GM18499 (cell line): ENCODE data around the gene SCNN1B.

Source experiments
- ATAC-seq: cut with Tn5 transposase; IDR thresholded peaks from one replicate; pipeline ENCODE4 v1.9.1; 2021; ENCODE audit warnings: moderate number of reproducible peaks; ENCODE audit not compliant: insufficient read depth, unreplicated experiment

The SCNN1B gene

DNA sequence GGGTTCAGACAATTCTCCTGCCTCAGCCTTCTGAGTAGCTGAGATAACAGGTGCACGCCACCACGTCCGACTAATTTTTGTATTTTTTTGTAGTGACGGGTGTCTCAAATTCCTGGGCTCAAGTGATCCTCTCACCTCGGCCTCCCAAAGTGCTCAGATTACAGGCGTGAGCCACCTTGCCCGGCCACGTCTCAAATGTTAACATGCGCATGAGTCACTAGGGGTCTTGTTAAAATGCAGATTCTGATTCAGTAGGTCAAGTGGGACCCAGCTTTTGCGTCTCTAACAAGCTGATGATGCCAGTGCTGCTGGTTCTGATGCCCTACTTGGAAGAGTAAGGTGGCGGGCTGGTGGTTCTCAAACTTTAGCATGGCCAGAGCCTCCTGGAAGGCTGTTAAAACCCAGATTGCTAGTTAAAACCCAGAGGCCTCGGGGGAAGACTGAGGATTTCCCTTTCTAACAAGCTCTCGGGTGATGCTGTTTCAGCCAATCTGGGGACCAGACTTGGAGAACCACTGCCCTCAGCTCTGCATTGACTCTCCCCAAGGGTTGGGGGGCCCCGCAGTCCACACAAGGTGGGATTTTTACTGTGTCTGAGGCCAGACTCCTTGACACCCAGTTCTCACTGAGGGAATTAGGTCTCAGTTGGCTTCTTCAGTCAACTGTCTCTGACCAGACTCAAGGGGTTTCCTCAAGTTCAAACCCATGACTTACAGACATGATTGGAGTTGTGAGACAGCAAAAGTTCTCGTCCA lies 17.9 kb downstream of the SCNN1B start:
- no peak for ATAC-seq

GRCh38 chr16:23320693-23321092 lies 18.6 kb downstream of the SCNN1B start:
- no peak for ATAC-seq

- ATAC-seq: no peak
Observed at GRCh38 chr16:23321206-23321875, 19.2 kb downstream of the SCNN1B start.

- no peak for ATAC-seq
Observed at GRCh38 chr16:23323224-23324030, 21.3 kb downstream of the SCNN1B start.

DNA sequence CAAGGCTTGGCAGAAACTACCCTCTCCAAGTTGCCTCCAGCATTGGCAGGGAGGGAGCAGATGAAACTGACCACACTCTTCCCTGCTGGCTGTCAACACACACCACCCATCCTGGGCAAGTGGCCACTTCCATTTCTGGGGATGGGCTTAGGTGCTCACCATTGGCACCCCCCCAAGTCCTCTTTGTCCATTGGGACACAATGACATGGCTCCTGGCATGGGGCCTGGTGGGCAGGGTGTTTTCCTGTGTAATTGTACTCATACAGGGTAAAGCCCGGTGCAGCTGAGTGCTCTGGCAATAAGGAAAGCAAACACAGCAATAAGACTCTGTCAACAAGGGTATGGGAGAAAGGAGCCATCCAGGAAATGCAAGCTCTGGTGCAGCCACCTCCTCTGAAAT lies 22.6 kb downstream of the SCNN1B start:
- no peak for ATAC-seq

GRCh38 chr16:23327836-23328235 lies 25.7 kb downstream of the SCNN1B start:
- no peak for ATAC-seq

- ATAC-seq: no peak
Observed at GRCh38 chr16:23330161-23330560, 28.1 kb downstream of the SCNN1B start.

DNA sequence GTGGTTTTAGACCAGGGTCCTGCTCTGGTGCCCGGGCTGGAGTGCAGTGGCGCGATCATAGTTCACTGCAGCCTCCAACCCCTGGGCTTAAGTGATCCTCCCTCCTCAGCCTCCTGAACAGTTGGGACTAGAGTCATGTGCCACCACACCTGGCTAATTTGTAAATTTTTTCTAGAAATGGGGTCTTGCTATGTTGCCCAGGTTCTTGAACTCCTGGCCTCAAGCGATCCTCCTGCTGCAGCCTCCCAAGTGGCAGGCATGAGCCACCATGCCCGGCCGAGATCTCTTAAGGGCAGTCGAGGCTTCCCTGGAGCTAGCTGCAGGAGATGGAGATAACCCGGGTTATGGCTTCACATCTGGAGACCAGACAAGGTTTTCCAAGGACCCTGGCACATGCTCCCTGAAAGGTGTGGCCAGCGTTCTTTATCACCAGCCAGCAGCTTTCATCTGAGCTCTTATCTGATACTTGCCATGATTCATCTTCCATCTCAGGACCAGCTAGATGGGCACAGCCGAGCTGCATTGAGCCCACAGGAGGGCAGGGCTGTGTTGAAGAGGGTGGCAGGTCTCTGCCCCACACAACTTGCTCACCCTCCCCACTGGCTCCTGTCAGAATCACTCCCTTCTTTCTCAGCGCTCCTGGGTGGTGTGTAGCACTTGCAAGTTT lies 28.6 kb downstream of the SCNN1B start:
- no peak for ATAC-seq

DNA sequence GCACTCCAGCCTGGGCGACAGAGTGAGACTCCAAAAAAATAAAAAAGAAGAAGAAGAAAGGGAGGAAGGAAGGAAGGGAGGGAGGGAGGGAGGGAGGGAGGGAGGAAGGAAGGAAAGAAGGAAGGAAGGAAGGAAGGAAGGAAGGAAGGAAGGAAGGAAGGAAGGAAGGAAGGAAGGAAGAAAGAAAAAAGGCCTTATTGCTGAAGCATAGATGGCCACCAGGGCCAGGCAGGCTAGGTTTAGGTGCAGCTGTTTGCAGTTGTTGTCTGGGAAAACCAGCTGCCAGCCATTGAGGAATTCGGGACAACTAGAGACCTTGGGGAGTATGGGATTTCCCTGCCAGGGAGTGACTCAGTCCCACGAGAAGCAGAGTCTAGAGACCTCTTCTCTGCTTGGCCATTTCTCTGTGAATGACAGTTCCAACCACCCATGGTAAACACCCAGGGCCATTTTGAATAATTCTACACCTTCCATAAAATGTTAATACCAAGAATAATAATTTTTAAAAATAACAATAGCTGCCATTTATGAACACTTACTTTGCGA lies 31.0 kb downstream of the SCNN1B start:
- no peak for ATAC-seq

DNA sequence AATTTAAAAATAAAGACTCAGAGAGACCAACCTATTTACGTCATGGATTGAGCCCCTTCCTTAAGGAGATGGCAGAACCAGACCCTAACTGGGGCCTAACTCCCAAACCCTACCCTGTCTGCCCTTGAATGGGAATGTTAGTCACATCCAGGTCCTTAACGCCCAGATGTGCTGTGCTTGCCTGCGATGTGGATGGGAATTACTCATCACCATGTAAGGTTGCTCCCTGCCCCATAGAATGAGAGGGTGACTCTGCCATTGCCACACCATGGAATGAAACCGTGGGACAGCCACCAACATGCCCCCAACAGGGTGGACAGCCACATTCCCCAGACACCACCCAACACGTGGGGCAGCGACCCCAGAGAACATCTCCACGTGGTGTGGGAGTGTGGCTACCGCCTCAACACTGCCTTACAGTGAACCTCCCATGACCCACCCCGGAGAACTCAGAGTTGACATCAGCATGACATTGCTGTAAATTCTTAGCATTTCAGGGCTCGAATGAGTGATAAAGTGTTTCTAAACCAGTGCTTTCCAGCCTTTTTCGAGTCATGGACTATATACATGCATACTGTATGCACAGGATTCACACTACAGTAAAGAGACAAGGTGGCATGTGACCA lies 31.8 kb downstream of the SCNN1B start:
- no peak for ATAC-seq

- ATAC-seq: no peak
Observed at GRCh38 chr16:23334457-23334853, 32.4 kb downstream of the SCNN1B start.

GRCh38 chr16:23334950-23335349 lies 32.8 kb downstream of the SCNN1B start:
- no peak for ATAC-seq

- ATAC-seq: no peak
Observed at GRCh38 chr16:23337836-23338550, 35.9 kb downstream of the SCNN1B start.

GRCh38 chr16:23339787-23340186 lies 37.7 kb downstream of the SCNN1B start:
- ATAC-seq: no peak

GRCh38 chr16:23342083-23342640 lies 40.1 kb downstream of the SCNN1B start:
- no peak for ATAC-seq

DNA sequence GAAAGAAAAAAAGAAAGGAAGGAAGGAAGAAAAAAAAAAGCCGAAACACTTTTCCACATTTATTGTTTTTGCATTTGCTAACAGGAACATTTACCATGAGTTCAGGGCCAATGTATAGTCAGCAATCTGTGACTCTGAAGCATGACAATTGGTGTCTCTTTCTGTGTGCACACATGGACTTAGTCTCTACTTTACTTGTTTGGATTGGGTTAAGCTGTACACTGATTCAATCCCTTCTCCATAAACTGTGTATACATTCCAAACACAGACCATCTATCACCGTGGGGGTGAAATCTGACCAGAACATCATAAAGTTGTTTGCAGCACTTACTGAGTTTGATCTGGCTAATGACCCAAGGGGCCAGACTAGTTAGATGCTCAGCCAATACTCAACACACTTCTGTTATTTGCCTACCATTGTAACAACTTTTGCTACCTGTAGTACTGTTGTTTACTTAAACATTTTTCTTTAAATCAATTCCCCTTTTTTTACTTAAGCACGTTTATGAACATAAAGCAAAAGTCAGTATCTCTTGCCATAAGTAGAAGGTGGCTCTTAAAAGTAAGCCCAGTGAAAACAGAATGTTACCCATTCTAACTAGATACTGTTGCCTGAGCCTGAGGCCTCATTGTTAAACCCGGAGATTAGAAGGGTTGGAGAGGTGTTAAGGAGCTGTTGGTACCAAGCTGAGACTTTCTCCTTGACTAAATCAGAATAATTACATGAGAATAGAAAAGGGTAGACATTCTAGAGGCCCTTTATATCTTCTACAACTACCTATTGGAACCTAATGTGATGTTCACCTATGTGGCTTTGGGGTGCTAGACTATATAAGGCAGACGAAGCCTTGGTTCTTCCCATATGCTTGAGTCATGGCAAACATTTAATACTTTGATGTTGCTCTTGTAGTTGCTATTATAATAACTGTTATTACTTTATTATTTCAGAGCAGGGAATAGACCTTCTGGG lies 41.8 kb downstream of the SCNN1B start:
- no peak for ATAC-seq

DNA sequence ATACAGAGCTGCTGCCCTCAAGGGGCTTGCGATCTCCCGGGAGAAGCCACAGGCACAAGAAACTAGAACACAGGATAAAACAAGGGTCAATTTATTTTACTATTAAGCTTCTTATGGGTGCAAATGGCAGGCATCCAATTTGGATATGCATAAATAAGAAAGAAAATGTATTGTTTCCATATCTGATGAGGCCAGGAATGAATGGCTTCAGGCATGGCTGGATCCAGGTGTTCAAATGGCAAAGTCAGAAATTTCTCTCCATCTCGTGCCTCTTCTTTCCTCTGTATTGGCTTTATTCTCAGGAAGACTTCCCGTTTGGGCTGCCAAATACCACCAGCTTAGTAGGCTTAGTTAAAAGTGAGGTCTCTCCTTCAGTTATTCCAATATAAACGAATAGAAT lies 43.1 kb downstream of the SCNN1B start:
- ATAC-seq: no peak
